Stimulated activated CD4-positive, alpha-beta T cell treated with anti-CD3 and anti-CD28 coated beads, Interleukin-1b, Interleukin-23, amount 100 ng/mL, for 24 hours (primary cell): Measurements from ENCODE around the gene FAM120B.
"Not testable (repeated sequence)": the region's sequence is repeated elsewhere in the genome, so short reads cannot be mapped to it uniquely, and the experiment has no call there.

ENCODE experiments used
- DNase-seq, 4 experiments: peaks; one replicate each; pipeline ENCODE4 v3.0.0-alpha.2; 2020; ENCODE audit warnings: low read depth in 4 of 4, low spot score in 1 of 4

The FAM120B gene

DNA sequence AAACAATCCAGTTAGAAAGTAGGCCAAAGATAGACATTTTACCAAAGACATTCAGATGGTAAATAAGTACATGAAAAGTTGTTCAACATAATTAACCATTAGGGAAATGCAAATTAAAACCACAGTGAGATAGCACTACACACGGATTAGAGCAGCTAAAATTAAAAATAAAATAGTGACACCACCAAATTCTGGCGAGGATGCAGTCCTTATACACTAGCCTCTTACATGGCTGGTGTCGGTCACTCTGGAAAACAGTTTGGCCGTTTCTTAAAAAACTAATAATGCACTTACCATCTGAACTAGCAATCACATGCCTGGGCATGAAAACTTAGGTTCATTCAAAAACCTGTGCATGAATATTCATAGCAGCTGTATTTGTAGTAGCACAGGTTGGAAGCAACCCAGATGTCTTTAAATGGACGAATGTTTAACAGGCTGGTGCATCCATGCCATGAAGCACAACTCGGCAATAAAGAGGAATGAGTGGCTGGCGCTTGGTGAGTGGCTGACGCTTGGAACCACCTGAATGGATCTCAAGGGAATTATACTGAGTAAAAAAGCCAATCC lies 77.0 kb downstream of the FAM120B start:
- DNase-seq = no peak

DNA sequence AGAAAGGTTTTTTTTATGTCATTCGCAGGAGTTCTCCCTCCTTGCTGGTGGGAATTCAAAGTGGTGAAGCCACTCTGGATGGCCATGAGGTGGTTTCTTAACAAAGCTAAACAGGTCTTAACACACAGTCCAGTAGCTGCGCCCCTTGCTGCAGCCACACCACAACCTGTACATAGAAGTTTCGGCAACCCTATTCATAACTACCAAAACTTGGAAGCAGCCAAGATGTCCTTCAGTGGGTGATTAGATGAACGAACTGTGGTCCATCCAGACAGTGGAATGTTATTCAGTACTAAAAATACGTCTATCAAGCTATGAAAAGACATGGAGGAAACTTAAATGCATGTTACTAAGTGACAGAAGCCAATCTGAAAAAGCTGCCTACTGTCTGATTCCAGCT lies 78.9 kb downstream of the FAM120B start:
- no peak for DNase-seq

DNA sequence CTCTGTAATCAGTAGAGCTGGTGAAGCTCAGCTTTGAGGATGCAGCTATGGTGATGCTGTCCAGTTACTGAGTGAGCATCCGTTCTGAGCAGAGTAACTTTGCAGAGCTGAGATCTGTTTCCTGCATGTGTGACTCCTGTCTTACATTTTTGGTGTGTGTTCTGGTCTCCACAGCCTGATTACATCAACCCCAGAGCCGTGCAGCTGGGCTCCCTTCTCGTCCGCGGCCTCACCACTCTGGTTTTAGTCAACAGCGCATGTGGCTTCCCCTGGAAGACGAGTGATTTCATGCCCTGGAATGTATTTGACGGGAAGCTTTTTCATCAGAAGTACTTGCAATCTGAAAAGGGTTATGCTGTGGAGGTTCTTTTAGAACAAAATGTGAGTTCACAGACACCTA lies 81.6 kb downstream of the FAM120B start:
- no peak for DNase-seq

DNA sequence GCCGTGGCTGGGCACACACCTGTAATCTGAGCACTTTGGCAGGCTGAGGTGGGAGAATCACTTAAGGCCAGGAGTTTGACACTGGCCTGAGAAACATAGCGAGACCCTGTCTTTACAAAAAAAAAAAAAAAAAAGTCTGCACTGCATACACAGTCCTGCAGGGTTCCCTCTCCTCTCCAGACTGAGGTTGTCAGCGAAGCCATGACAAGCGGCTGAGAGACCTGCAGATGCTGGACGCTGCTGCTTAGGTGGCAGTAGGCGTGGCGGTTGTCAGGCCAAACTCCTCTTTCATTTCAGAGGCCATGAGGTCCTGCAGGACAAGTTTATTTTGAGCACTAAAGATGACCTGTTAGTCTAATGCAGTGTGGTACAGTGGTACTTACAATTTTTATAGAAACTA lies 86.5 kb downstream of the FAM120B start:
- no peak for DNase-seq

DNA sequence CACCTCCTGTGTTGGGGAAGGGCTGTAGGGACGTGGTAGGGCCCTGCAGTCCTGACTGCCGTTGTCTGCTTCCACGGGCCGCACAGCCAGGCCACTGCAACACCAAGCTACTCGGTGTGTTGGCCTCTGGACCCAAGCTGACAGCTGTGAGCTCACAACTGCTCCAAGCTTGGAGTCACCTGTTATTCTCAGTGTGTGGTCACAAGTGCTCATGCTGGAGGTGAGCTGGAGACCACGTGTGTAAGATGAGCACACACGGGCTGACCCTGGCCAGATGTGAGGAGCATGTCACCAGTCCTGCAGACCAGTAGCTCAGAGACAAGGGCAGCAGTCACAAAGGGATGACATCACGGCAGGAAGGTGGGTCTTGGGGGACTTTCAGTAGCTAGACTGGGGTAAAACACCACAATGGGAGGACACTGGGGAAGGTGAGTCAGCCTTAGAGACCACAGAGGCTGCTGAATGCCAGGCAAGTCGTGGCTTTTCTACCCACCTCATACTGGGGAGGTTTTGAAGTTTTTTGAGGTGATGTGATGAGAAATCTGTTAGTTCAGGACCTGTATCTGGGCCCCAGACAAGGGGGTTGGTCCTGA lies 87.3 kb downstream of the FAM120B start:
- DNase-seq = peak in 1 of 4 experiments; percentile 4

DNA sequence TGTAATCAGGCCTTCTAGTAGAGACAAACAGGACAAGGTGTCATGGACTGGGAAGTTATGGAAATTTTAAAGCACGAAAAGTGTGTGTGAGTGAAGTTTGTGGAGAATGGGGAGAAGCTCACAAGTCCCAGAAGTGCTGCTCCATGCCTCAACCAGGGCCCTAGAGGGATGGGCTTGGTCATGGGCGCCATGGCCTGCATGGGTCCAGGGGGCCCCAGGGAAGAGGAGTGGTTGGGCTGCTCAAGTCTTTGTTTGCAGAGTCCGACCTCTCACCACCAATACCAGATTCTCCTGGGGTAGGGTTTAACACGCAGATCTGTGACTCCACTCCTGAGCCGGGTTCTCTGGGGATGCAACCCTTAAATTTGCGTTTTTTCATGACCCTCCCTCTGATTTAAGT lies 88.4 kb downstream of the FAM120B start:
- DNase-seq = no peak

DNA sequence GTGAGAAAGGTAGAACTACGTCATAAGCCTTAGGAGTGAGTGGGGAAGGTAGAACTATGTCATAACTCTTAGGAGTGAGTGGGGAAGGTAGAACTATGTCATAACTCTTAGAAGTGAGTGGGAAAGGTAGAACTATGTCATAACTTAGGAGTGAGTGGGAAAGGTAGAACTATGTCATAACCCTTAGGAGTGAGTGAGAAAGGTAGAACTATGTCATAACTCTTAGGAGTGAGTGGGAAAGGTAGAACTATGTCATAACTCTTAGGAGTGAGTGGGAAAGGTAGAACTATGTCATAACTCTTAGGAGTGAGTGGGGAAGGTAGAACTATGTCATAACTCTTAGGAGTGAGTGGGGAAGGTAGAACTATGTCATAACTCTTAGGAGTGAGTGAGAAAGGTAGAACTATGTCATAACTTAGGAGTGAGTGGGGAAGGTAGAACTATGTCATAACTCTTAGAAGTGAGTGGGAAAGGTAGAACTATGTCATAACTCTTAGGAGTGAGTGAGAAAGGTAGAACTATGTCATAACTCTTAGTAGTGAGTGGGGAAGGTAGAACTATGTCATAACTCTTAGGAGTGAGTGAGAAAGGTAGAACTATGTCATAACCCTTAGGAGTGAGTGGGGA lies 92.3 kb downstream of the FAM120B start:
- DNase-seq = not testable (repeated sequence)

DNA sequence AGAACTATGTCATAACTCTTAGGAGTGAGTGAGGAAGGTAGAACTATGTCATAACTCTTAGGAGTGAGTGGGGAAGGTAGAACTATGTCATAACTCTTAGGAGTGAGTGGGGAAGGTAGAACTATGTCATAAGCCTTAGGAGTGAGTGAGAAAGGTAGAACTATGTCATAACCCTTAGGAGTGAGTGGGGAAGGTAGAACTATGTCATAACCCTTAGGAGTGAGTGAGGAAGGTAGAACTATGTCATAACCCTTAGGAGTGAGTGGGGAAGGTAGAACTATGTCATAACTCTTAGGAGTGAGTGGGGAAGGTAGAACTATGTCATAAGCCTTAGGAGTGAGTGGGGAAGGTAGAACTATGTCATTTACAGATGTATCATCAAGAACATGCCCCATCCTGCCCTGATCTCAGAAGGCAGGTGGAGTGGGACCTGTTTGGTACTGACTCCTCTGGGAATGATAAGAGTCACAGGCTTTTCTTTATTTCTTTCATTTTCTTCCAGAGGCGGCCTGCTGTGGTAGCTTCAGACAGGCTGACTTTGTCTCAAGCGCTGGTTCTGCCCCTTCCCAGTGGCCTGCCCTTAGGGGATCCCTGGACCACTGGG lies 93.5 kb downstream of the FAM120B start:
- not testable (repeated sequence) for DNase-seq

DNA sequence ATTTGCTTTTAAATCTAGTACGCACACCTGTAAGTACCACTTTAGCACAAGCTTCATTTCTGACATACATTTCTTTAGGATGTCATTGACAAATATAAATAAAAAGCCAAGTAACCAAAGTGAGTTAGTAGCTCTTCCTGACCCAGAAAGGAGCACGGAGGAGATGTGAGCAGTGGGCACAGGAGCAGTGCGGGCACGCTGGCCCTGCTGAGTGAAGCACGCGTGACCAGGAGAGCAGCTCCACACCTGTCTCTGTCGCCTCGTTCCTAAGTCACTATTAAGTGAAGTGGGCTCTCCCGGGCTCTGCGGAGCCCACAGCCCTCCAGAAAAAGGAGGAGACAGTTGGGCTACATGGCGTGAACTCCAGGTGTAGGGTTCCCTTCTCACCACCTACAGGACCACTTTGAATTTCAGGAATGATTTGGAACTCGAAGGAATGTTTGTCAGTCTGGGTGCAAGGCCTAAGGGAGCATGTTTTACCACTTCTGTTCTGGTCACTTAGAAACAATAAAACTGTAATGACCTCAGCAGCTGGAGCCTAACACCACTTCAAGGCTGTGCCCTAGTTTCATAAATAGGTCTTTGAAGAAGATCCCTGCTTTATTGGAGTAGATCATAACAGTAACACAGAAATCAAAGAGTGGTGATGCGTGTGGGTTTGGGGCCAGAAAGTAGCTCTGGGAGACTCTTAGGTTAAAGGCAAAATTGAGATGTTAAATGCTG lies 95.9 kb downstream of the FAM120B start:
- no peak for DNase-seq

DNA sequence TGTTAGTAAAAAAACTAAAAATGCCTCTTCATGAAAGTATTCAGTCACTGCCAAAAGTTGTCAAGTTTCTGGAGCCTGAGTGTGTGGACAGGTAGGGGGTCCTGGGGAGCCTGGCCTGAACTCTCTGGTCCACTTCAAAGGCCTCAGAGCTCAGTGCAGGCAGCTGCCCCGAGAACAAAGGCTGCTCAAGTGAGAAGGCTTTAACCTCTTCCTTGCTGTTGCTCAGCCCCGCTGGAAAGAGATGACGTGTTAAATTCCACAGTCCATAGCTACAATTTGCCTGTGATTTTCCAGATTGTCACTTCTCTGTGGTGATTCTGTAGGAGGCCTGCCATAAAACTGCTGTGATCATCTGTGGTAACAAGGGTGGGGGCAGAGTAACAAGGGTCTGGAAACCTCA lies 96.9 kb downstream of the FAM120B start:
- no peak for DNase-seq

DNA sequence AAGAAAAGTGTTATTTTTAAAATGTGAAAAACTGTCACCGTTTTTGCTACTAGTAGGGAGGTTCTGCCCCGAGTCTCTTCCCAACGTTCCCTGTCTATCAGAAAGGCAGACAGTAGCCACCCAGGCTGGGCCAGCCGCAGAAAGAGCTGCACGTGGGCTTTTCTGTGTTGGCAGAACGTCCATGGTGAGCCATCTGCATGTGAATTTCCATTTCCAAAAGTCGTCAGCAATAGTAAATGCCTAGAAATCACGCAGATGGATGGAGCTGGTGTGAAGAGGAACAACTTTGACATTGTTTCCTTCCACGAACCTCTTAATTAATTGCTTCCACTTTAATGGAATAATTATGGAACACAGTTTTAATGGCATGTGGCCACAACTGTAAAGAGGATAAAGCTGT lies 97.5 kb downstream of the FAM120B start:
- DNase-seq = no peak

DNA sequence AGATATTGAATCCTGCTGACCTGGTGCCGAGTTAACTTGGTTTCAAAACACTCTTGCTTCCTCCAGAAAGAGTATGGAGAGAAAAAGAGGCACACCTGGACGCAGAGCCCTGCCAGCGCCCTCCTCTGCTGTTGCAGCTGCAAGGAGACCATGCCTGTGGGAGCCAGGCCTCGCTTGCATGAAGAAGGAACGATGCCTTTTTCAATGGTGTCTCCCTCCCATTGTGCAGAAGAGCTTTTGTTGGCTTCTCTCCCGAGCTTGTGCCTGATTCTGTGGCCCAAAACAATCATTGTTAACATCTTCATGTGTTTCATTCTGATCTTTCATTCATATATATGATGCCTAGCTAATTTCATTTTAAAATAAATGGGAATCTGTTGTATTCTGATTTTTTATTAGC lies 98.1 kb downstream of the FAM120B start:
- no peak for DNase-seq

DNA sequence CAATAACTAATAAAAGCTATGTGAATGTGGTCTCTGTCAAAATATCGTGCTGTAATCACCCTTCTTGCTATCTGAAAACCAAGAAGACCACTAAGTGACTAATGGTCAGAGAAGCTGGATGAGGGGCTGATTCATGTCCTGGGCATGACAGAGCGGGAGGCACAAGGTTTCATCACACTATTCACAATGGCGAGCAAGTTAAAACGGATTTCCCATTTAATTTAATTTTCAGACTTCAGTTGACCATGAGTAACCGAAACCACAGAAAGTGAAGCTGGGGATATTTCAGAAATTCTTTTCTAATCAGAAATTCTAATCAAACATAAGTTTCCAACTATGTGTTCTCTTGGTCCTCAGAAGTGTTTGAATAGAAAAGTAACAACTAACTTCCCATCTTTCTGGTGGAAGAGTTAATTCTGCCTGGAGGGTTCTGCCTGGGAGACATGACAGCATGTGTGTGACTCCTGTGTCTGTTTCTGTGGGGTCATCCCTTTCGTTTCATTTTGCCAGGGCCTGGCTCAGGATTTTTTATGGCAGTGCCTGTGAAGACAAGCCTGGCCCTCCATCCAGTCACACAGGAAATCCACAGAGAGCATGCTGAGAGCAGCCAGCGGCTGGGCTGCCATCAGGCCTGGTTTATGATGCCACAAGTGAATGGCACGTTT lies 98.9 kb downstream of the FAM120B start:
- DNase-seq = no peak

DNA sequence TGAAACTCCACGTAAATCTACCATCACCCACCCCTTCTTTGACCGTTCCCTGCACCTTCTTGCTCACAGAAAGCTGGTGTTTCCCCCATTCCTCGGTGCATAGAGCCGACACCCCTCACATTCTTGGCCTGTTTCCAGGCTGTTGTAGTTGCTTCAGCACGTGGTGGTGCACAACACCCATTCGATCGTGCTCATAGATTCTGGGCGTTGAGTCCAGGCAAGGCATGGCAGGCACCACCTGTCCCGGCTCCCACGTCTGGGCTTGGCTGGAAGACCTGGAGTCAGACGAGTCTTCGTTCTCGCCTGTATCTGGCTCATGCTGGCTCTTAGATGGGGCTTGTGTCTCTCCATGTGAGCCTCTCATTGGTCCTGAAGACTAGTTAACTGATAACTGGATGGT lies 100.6 kb downstream of the FAM120B start:
- no peak for DNase-seq

DNA sequence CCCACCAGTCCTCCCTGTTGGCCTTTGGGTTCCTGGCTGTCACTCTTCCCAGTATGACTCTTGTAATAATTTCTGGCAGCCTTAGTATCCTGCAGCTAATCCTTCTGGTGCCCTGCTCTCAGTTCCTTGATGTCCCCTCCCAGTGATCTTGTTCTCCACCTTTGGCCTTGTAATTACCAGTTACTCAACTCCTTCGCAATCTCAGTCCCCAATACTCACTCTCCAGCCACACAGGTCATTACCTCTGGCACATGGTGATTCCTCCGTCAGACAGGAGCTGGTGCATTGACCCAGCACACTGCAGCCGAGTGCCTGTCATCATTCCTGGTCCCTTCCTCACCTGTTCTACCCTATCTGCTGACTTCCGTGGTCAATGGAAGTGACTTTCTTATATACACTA lies 101.4 kb downstream of the FAM120B start:
- no peak for DNase-seq

DNA sequence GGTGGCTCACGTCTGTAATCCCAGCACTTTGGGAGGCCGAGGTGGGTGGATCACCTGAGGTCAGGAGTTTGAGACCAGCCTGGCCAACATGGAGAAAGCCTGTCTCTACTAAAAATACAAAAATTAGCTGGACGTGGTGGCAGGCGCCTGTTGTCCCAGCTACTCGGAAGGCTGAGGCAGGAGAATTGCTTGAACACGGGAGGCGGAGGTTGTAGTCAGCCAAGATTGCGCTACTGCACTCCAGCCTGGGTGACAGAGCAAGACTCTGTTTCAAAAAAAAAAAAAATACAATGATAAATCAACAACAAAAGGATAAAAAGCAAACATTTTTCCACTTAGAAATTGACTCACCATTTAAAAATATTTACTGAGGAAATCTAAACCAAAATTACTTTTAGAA lies 103.2 kb downstream of the FAM120B start:
- not testable (repeated sequence) for DNase-seq

DNA sequence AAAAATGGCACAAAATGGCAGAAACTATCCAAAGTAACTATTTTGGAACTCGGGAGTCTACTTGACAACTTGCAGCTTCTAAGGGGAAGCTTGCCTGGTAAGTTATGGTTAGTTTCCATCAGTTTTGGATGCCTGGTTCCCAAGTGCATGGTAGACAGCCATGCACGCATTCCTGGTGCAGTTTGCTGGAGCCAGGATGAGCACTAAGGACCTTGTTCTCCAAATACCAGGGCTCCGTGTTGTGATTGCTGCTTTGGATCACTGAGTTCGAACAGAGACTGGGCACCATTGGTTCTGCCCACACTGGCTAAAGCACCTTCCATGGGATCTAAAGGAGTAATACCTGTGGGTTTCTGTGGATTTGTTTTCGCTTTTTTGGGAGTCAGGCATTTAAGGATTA lies 103.7 kb downstream of the FAM120B start:
- DNase-seq = no peak

DNA sequence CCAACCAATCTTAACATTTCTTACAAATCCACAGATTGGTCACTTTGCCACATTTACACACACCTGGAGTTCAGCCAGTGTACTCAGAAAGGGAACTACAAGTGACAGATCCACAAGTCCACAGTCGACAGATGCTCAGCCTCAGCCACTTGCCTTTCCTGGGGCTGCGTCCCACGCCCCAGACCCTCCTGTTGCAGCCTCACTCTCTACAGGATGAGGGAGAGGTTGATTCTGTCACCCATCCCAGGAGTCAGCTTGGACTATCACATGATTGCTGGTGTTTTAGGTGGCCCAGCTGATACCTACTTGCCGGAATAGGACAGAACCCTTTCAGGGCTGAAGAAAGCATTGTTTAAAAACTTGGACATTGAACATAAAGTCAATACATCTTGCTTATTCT lies 108.8 kb downstream of the FAM120B start:
- no peak for DNase-seq

DNA sequence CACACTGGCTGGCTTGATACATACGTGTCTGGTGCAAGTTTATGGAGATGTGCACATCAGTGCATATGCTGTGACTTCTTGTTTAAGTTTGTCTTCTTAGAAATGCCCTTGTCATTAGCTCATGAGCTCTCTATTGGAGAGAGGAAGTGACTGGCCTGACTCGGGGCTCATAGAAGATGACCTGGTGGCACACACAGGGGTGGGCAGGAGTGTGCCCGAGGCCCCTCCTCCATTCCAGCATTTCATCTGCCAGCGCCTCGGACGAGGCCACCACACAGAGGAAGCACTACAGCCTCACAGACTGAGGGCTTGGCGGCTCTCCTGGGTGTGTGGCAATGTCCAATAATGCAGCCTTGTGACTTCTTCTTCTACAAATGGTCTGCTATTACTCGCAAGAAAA lies 109.7 kb downstream of the FAM120B start:
- no peak for DNase-seq

DNA sequence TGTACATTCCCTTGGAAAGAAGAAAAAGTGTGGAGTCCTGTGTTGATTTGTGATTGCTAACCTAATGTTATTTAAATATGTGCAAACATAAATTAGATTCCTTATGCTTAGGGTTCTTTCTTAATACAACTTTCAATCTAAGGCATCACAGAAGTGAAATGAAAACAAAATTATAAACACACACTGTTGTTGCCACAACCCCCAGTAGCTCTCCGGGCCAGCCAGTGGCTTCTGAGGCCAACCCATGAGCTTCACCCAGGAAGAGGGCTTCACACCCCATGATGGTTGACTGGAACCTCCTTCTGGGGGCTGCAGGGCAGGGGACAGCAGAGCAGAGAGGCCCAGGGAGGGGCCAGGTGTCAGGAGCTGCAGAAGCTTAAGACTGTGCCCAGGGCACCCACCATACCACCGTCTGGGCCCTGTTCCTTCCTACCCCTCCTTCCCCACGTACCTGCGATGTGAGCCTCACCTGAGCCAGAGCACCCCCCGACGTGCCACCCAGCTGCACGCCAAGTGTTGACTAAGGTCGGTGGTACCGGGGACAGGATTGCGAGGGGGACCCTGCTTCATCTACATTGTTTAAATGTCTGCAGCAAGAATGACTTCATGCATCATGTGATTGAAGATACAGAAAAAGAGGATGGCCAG lies 110.5 kb downstream of the FAM120B start:
- DNase-seq = no peak

DNA sequence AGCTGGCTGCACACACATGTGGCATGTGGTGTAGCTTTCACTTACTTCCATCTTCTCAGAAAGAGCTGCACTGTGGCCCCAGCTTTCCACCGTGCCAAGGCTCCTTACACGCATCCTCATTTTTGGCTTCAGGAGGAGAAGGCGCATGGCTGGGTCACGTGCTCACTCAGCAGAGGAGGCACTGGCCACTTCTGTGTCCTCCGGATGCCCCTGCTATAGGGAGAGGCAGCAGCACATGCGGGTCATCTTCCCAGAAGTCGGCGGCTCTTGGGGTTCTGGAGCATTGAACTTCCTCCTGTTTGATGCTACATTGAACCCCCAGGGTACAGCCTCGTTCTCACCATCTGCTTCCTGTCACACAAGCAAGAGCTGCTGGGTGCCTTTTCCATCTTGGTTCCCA lies 111.3 kb downstream of the FAM120B start:
- no peak for DNase-seq
